ENCODE data around the gene PLEKHA8.

GRCh38 chr7:30133736-30134610 lies 105.8 kb downstream of the PLEKHA8 start:
- TF ChIP-seq CTCF (IDR thresholded peaks at IDR 0.05 in 4 of 5, conservative IDR thresholded peaks at IDR 0.05 in 1 of 5) (no peak), POLR2A (IDR thresholded peaks at IDR 0.05) (no peak)
